ENCODE results near the gene ZNHIT3.

Gene ZNHIT3

DNA sequence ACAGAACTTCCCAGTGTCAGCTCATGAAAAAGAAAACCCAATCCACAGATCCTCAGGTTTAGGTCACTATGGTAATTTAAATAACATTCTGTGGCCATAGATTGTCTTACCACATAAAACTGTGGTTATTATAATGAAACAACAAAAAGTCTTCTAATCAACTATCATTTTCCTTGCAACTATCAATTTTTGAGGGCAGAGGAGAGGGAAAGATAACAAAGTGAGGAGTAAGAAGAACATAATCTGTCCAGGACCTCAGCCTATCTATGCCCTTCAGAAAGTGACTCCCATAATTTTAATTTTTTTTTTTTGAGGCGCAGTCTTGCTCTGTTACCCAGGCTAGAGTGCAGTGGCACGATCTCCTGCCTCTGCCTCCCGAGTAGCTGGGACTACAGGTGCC is 54.2 kb downstream of the ZNHIT3 start:
- TF ChIP-seq POLR2AphosphoS5 (IDR thresholded peaks at IDR 0.05; ENCODE audit: low read depth) (no peak), REST (IDR thresholded peaks at IDR 0.05; ENCODE audit: insufficient replicate concordance, low read depth) (no peak), GABPA (IDR thresholded peaks at IDR 0.05; ENCODE audit: low read depth) (no peak), CTCF (IDR thresholded peaks at IDR 0.05; ENCODE audit: insufficient read depth, low read length) (no peak), SPI1 (IDR thresholded peaks at IDR 0.05; ENCODE audit: borderline replicate concordance, low read depth) (no peak)
- Histone ChIP-seq H3K27ac (replicated peaks) (no peak overlapping the region), H3K27me3 (ENCODE audit: insufficient read depth, poor library complexity, severe bottlenecking) (no peaks in the 10 kb centered on the region), H3K4me3 (replicated peaks; ENCODE audit: insufficient read depth, low read length) (no peak overlapping the region)
- no peak for DNase-seq (ENCODE audit: low read depth in 1 of 2, low spot score in 1 of 2)

- H3K27ac ChIP-seq (replicated peaks), result no peak overlapping the region; the same call in 1 of the 2 replicates
- H3K4me3 ChIP-seq (replicated peaks; ENCODE audit: insufficient read depth, low read length), result no peak overlapping the region
- TF ChIP-seq REST (IDR thresholded peaks at IDR 0.05; ENCODE audit: insufficient replicate concordance, low read depth) (no peak), POLR2AphosphoS5 (IDR thresholded peaks at IDR 0.05; ENCODE audit: low read depth) (no peak), SPI1 (IDR thresholded peaks at IDR 0.05; ENCODE audit: borderline replicate concordance, low read depth) (no peak), GABPA (IDR thresholded peaks at IDR 0.05; ENCODE audit: low read depth) (no peak), CTCF (IDR thresholded peaks at IDR 0.05; ENCODE audit: insufficient read depth, low read length) (no peak)
- H3K27me3 ChIP-seq (ENCODE audit: insufficient read depth, poor library complexity, severe bottlenecking), result no peaks in the 10 kb centered on the region
- no peak for DNase-seq (ENCODE audit: low read depth in 1 of 2, low spot score in 1 of 2)
These were observed 56.3 kb downstream of the ZNHIT3 start for GRCh38 chr17:36542755-36543154.

GRCh38 chr17:36544044-36544306 is 57.5 kb downstream of the ZNHIT3 start:
- peak in 1 of 2 experiments; percentile 74 for DNase-seq (ENCODE audit: low read depth in 1 of 2, low spot score in 1 of 2)

More at GRCh38 chr17:36544044-36544306, 57.5 kb downstream of the ZNHIT3 start:
- Histone ChIP-seq H3K27me3 (ENCODE audit: insufficient read depth, poor library complexity, severe bottlenecking) (no peaks in the 10 kb centered on the region), H3K4me3 (replicated peaks; ENCODE audit: insufficient read depth, low read length) (peak overlapping the region; percentile 67), H3K27ac (replicated peaks) (peak overlapping the region; percentile 100)
- TF ChIP-seq SPI1 (IDR thresholded peaks at IDR 0.05; ENCODE audit: borderline replicate concordance, low read depth) (no peak; the same call in 1 of the 2 replicates), POLR2AphosphoS5 (IDR thresholded peaks at IDR 0.05; ENCODE audit: low read depth) (no peak), GABPA (IDR thresholded peaks at IDR 0.05; ENCODE audit: low read depth) (no peak), CTCF (IDR thresholded peaks at IDR 0.05; ENCODE audit: insufficient read depth, low read length) (no peak), REST (IDR thresholded peaks at IDR 0.05; ENCODE audit: insufficient replicate concordance, low read depth) (no peak)

All from HL-60 (cell line).